Measurements from ENCODE around the gene LRP5.
"Not testable (repeated sequence)": the region's sequence is repeated elsewhere in the genome, so short reads cannot be mapped to it uniquely, and the experiment has no call there.

The LRP5 gene

GRCh38 chr11:68398995-68399851, 86.8 kb downstream of the LRP5 start:
- Mint-ChIP-seq H3K4me3 (no peak overlapping the region), H3K4me1 (ENCODE audit: low read depth) (no peaks in the 10 kb centered on the region), H3K36me3 (ENCODE audit: low read depth) (no peaks in the 10 kb centered on the region), H3K9me3 (no peaks in the 10 kb centered on the region), H3K27ac (no peak overlapping the region), H3K27me3 (ENCODE audit: low read depth) (no peaks in the 10 kb centered on the region)

- Mint-ChIP-seq H3K9me3 (no peaks in the 10 kb centered on the region), H3K27ac (no peak overlapping the region), H3K36me3 (ENCODE audit: low read depth) (no peaks in the 10 kb centered on the region), H3K4me1 (ENCODE audit: low read depth) (no peaks in the 10 kb centered on the region), H3K27me3 (ENCODE audit: low read depth) (no peaks in the 10 kb centered on the region), H3K4me3 (no peak overlapping the region)
Measured at GRCh38 chr11:68399916-68400315, 87.5 kb downstream of the LRP5 start.

- not testable (repeated sequence) for H3K4me1 Mint-ChIP-seq (ENCODE audit: low read depth); H3K9me3 Mint-ChIP-seq; H3K27me3 Mint-ChIP-seq (ENCODE audit: low read depth); H3K36me3 Mint-ChIP-seq (ENCODE audit: low read depth); H3K4me3 Mint-ChIP-seq; H3K27ac Mint-ChIP-seq
Measured at GRCh38 chr11:68400584-68400983, 88.2 kb downstream of the LRP5 start.

- Mint-ChIP-seq H3K27ac (no peak overlapping the region), H3K36me3 (ENCODE audit: low read depth) (no peaks in the 10 kb centered on the region), H3K9me3 (no peaks in the 10 kb centered on the region), H3K4me1 (ENCODE audit: low read depth) (no peaks in the 10 kb centered on the region), H3K4me3 (no peak overlapping the region), H3K27me3 (ENCODE audit: low read depth) (no peaks in the 10 kb centered on the region)
Measured at GRCh38 chr11:68401856-68402255, 89.5 kb downstream of the LRP5 start.

GRCh38 chr11:68402355-68403031, 90.1 kb downstream of the LRP5 start:
- Mint-ChIP-seq H3K27me3 (ENCODE audit: low read depth) (no peaks in the 10 kb centered on the region), H3K27ac (no peak overlapping the region), H3K9me3 (no peaks in the 10 kb centered on the region), H3K4me3 (no peak overlapping the region), H3K4me1 (ENCODE audit: low read depth) (no peaks in the 10 kb centered on the region), H3K36me3 (ENCODE audit: low read depth) (no peaks in the 10 kb centered on the region)

GRCh38 chr11:68403424-68403823, 91.0 kb downstream of the LRP5 start:
- H3K27ac Mint-ChIP-seq, result no peak overlapping the region
- H3K27me3 Mint-ChIP-seq (ENCODE audit: low read depth), result no peaks in the 10 kb centered on the region
- H3K4me3 Mint-ChIP-seq, result no peak overlapping the region
- H3K4me1 Mint-ChIP-seq (ENCODE audit: low read depth), result no peaks in the 10 kb centered on the region
- no peaks in the 10 kb centered on the region for H3K9me3 Mint-ChIP-seq
- H3K36me3 Mint-ChIP-seq (ENCODE audit: low read depth), result no peaks in the 10 kb centered on the region

GRCh38 chr11:68403831-68404230, 91.4 kb downstream of the LRP5 start:
- Mint-ChIP-seq H3K27ac (no peak overlapping the region), H3K27me3 (ENCODE audit: low read depth) (no peaks in the 10 kb centered on the region)

GRCh38 chr11:68406324-68407313, 94.2 kb downstream of the LRP5 start:
- Mint-ChIP-seq H3K36me3 (ENCODE audit: low read depth) (peaks cover 4% of the 10 kb centered on the region), H3K9me3 (no peaks in the 10 kb centered on the region), H3K4me3 (no peak overlapping the region), H3K4me1 (ENCODE audit: low read depth) (no peaks in the 10 kb centered on the region), H3K27ac (no peak overlapping the region), H3K27me3 (ENCODE audit: low read depth) (no peaks in the 10 kb centered on the region)

More at GRCh38 chr11:68403831-68404230, 91.4 kb downstream of the LRP5 start:
- no peaks in the 10 kb centered on the region for H3K4me1 Mint-ChIP-seq (ENCODE audit: low read depth)
- no peak overlapping the region for H3K4me3 Mint-ChIP-seq
- H3K9me3 Mint-ChIP-seq, result no peaks in the 10 kb centered on the region
- H3K36me3 Mint-ChIP-seq (ENCODE audit: low read depth), result no peaks in the 10 kb centered on the region

GRCh38 chr11:68408512-68408911, 96.1 kb downstream of the LRP5 start:
- Mint-ChIP-seq H3K27ac (no peak overlapping the region), H3K4me1 (ENCODE audit: low read depth) (no peaks in the 10 kb centered on the region), H3K36me3 (ENCODE audit: low read depth) (peaks cover 4% of the 10 kb centered on the region), H3K4me3 (no peak overlapping the region), H3K9me3 (no peaks in the 10 kb centered on the region), H3K27me3 (ENCODE audit: low read depth) (no peaks in the 10 kb centered on the region)

- Mint-ChIP-seq H3K36me3 (ENCODE audit: low read depth) (peaks cover 7% of the 10 kb centered on the region), H3K27ac (no peak overlapping the region), H3K4me1 (ENCODE audit: low read depth) (no peaks in the 10 kb centered on the region), H3K9me3 (no peaks in the 10 kb centered on the region), H3K4me3 (no peak overlapping the region), H3K27me3 (ENCODE audit: low read depth) (no peaks in the 10 kb centered on the region)
Measured at GRCh38 chr11:68409748-68410344, 97.5 kb downstream of the LRP5 start.

- H3K4me3 Mint-ChIP-seq, result no peak overlapping the region
- H3K27me3 Mint-ChIP-seq (ENCODE audit: low read depth), result no peaks in the 10 kb centered on the region
- no peaks in the 10 kb centered on the region for H3K9me3 Mint-ChIP-seq
- no peaks in the 10 kb centered on the region for H3K4me1 Mint-ChIP-seq (ENCODE audit: low read depth)
- no peak overlapping the region for H3K27ac Mint-ChIP-seq
- peaks cover 7% of the 10 kb centered on the region for H3K36me3 Mint-ChIP-seq (ENCODE audit: low read depth)
Measured at GRCh38 chr11:68411501-68411991, 99.2 kb downstream of the LRP5 start.

GRCh38 chr11:68412593-68413475, 100.4 kb downstream of the LRP5 start:
- H3K36me3 Mint-ChIP-seq (ENCODE audit: low read depth), result peaks cover 11% of the 10 kb centered on the region
- H3K9me3 Mint-ChIP-seq, result no peaks in the 10 kb centered on the region
- no peak overlapping the region for H3K4me3 Mint-ChIP-seq
- no peaks in the 10 kb centered on the region for H3K4me1 Mint-ChIP-seq (ENCODE audit: low read depth)
- no peak overlapping the region for H3K27ac Mint-ChIP-seq
- no peaks in the 10 kb centered on the region for H3K27me3 Mint-ChIP-seq (ENCODE audit: low read depth)

- H3K4me1 Mint-ChIP-seq (ENCODE audit: low read depth), result no peaks in the 10 kb centered on the region
- H3K27ac Mint-ChIP-seq, result no peak overlapping the region
- no peaks in the 10 kb centered on the region for H3K27me3 Mint-ChIP-seq (ENCODE audit: low read depth)
- peaks cover 11% of the 10 kb centered on the region for H3K36me3 Mint-ChIP-seq (ENCODE audit: low read depth)
- no peaks in the 10 kb centered on the region for H3K9me3 Mint-ChIP-seq
- no peak overlapping the region for H3K4me3 Mint-ChIP-seq
Measured at GRCh38 chr11:68413591-68413999, 101.2 kb downstream of the LRP5 start.

All from T-helper 1 cell treated with Interleukin-12 subunit alpha and Interleukin-12 subunit beta and Interleukin-4 antibody, amounts not matched to agents 30 μg/mL and 1 μg/mL, for 36 hours (primary cell).